Dermis blood vessel endothelial cell (primary cell): ENCODE results near the gene C16orf95. TPM values are rescaled to one million over a fixed set of nuclear protein-coding genes. Genes with fewer than 3 reads are reported as not detected.

Source experiments
- total RNA-seq: library from RNA; depleted of rRNA; stranded (reverse); fragments of >200 nt; gene quantifications from 2 replicates; pipeline ENCODE4 v1.2.3, GENCODE V29; 2014

The C16orf95 gene
- total RNA-seq, 1 donor from 2014 or later: 2.9 TPM

Other genes starting within 250 kb of the C16orf95 start
- gene FBXO31, start 66.4 kb upstream of the C16orf95 start, total RNA-seq: 24.4 and 36.1 TPM in 2 replicates
- 23.3 and 44.8 TPM in 2 replicates for gene MAP1LC3B, start 74.9 kb upstream of the C16orf95 start, total RNA-seq
- gene ZCCHC14, start 175.6 kb upstream of the C16orf95 start, total RNA-seq: 7.5 and 12.5 TPM in 2 replicates